Glutamatergic neuron (in vitro differentiated cells): ENCODE measurements around the gene ACP4. TPM values are rescaled to one million over a fixed set of nuclear protein-coding genes. Genes with fewer than 3 reads are reported as not detected.
"Not testable (repeated sequence)": the region's sequence is repeated elsewhere in the genome, so short reads cannot be mapped to it uniquely, and the experiment has no call there.

ENCODE experiments used
- DNase-seq: peaks from one replicate; pipeline ENCODE4 v3.0.0; 2022
- H3K27ac Mint-ChIP-seq: one replicate; pipeline ENCODE4 v1.8.0; 2020; ENCODE audit warnings: mild to moderate bottlenecking, mixed read lengths, inconsistent platforms; ENCODE audit not compliant: unreplicated experiment
- H3K27me3 Mint-ChIP-seq: one replicate; pipeline ENCODE4 v1.8.0; 2020; ENCODE audit warnings: mild to moderate bottlenecking, moderate library complexity, mixed read lengths, inconsistent platforms; ENCODE audit not compliant: unreplicated experiment
- H3K36me3 Mint-ChIP-seq: one replicate; pipeline ENCODE4 v1.8.0; 2020; ENCODE audit warnings: mild to moderate bottlenecking, mixed read lengths, inconsistent platforms; ENCODE audit not compliant: unreplicated experiment
- H3K4me1 Mint-ChIP-seq: one replicate; pipeline ENCODE4 v1.8.0; 2020; ENCODE audit warnings: mild to moderate bottlenecking, low read depth, mixed read lengths, inconsistent platforms; ENCODE audit not compliant: unreplicated experiment
- H3K4me3 Mint-ChIP-seq: one replicate; pipeline ENCODE4 v1.8.0; 2020; ENCODE audit warnings: mild to moderate bottlenecking, mixed read lengths, inconsistent platforms; ENCODE audit not compliant: unreplicated experiment
- H3K9me3 Mint-ChIP-seq: one replicate; pipeline ENCODE4 v1.8.0; 2020; ENCODE audit warnings: mild to moderate bottlenecking, moderate library complexity, mixed read lengths, inconsistent platforms; ENCODE audit not compliant: unreplicated experiment
- total RNA-seq: library from RNA; stranded (reverse); fragmentation: NEBNext Ultra II Directional; extraction: Animal tissue kit (Norgen Biotek cat#: 25700); gene quantifications from one replicate; pipeline ENCODE4 v1.2.1, GENCODE V29; 2021; ENCODE audit not compliant: unreplicated experiment
- TF ChIP-seq, protein P1 (sequence below): fragments of 200-600 bp; sonication (generic); IDR thresholded peaks from one replicate; pipeline ENCODE4 v1.5.0; 2021; ENCODE audit not compliant: partially characterized antibody, unreplicated experiment

ACP4 gene
- total RNA-seq, 1 donor from 2014 or later, result not detected

DNA sequence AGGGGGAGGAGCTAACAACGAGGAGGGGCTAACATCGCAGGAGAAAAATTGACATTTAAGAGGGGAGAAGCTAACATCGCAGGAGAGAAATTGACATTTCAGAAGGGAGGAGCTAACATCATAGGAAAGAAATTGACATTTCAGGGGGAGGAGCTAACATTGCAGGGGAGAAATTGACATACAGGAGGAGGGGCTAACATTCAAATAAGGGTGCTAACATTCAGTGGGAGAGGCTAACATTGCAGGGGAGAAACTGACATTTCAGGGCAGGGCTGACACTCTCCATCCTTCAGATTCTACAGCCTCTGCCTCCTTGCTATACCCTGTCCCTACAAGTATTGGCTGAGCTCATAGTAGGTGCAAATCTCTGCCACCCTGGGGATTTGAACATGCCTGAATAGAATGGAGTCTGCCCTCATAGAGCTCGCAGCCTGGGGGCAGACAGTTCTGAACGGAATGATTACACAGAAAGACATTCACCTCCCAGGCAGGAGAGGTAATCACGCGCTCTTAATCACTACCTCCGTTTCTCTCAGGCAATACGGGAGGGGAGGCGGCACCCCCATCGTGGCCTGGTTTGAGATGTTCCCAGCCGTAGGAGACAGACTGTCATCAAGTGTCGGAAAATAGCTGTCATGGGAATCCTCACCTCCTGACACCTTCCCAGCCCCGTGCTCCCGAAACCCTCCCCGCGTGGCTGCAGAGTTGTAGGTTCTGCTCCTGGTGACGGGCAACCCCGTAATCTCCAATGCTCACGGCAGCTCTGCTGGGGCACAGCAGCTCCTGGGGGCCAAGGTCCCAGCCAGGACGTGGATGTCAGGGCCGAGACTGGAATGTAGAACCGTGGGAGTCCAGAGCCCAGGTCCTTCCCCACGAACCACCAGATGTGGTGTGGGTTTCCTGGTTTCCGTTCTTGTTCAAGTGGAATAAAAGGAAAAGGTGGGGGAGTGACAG is 10.4 kb upstream of the ACP4 start:
- Mint-ChIP-seq H3K27me3 (peaks cover 19% of the 10 kb centered on the region), H3K4me3 (no peak overlapping the region), H3K9me3 (peaks cover 11% of the 10 kb centered on the region), H3K27ac (no peak overlapping the region), H3K4me1 (peaks cover 21% of the 10 kb centered on the region), H3K36me3 (peaks cover 5% of the 10 kb centered on the region)
- no peak for DNase-seq
- TF ChIP-seq, protein P1, sequence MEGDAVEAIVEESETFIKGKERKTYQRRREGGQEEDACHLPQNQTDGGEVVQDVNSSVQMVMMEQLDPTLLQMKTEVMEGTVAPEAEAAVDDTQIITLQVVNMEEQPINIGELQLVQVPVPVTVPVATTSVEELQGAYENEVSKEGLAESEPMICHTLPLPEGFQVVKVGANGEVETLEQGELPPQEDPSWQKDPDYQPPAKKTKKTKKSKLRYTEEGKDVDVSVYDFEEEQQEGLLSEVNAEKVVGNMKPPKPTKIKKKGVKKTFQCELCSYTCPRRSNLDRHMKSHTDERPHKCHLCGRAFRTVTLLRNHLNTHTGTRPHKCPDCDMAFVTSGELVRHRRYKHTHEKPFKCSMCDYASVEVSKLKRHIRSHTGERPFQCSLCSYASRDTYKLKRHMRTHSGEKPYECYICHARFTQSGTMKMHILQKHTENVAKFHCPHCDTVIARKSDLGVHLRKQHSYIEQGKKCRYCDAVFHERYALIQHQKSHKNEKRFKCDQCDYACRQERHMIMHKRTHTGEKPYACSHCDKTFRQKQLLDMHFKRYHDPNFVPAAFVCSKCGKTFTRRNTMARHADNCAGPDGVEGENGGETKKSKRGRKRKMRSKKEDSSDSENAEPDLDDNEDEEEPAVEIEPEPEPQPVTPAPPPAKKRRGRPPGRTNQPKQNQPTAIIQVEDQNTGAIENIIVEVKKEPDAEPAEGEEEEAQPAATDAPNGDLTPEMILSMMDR, result no peak

DNA sequence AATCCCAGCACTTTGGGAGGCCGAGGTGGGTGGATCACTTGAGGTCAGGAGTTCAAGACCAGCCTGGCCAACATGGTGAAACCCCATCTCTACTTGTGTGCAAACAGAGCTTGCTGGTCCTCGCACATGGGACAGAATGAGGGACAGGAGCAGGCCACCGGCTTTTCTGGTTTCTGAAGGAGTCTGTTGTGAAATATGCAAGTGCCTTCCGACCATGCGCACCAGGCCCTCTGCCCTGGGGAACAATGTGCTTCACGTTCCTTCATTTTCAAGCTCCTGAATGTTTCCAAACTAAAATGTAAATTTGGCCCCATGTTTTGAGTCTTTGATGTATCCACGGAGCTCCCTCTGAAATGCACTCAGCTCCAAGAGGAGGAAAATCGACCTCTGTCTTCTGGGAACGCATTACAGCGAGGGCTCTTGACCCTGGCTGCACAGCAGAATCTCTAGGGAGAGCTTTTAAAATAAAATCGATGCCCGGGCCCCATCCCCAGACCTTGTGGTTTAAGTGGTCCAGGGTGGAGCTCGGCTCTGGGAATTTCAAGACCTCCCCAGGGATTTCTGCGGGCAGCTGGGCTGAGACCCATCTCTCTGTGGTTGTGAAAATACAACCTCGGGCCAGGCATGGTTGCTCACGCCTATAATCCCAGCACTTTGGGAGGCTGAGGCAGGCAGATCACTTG is 9.3 kb upstream of the ACP4 start:
- H3K4me1 Mint-ChIP-seq, result peaks cover 21% of the 10 kb centered on the region
- peak overlapping the region; percentile 49 for H3K27ac Mint-ChIP-seq
- H3K4me3 Mint-ChIP-seq, result peak overlapping the region; percentile 35
- H3K36me3 Mint-ChIP-seq, result peaks cover 5% of the 10 kb centered on the region
- peak; percentile 73 for DNase-seq
- TF ChIP-seq, protein P1, result no peak
- H3K9me3 Mint-ChIP-seq, result peaks cover 11% of the 10 kb centered on the region
- H3K27me3 Mint-ChIP-seq, result peaks cover 21% of the 10 kb centered on the region

DNA sequence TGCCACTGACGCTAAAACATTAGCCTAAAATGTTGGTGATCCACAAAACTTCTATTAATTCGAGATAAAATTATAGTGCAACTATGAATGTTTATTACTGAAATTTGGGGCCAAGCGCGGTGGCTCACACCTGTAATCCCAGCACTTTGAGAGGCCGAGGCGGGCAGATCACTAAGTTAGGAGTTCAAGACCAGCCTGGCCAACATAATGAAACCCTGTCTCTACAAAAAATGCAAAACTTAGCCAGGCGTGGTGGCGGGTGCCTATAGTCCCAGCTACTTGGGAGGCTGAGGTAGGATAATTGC is 6.4 kb upstream of the ACP4 start:
- not testable (repeated sequence) for H3K27me3 Mint-ChIP-seq, H3K36me3 Mint-ChIP-seq, H3K4me3 Mint-ChIP-seq, DNase-seq, H3K27ac Mint-ChIP-seq, H3K9me3 Mint-ChIP-seq
- peaks cover 12% of the 10 kb centered on the region for H3K4me1 Mint-ChIP-seq
- TF ChIP-seq, protein P1, result peak; percentile 33

DNA sequence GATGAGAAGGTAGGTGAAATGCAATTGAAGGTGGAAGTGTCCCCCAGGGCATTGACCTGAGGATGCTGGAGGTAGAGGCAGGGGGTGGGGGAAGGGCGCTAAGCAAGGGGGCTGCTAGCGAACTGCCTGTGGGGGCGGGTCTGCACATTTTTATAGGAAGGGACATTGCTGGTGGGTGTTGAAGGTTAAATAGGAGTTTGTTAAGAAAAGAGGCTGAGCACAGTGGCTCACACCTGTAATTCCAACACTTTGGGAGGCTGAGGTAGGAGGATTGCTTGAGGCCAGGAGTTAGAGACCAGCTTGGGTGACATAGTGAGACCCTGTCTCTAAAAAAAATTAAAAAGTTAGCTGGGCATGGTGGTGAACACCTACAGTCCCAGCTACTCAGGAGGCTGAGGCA is 5.5 kb upstream of the ACP4 start:
- TF ChIP-seq, protein P1, result no peak
- H3K36me3 Mint-ChIP-seq, result no peaks in the 10 kb centered on the region
- H3K4me1 Mint-ChIP-seq, result peaks cover 9% of the 10 kb centered on the region
- no peak for DNase-seq
- H3K27me3 Mint-ChIP-seq, result peaks cover 7% of the 10 kb centered on the region
- H3K9me3 Mint-ChIP-seq, result peaks cover 5% of the 10 kb centered on the region
- no peak overlapping the region for H3K4me3 Mint-ChIP-seq
- H3K27ac Mint-ChIP-seq, result no peak overlapping the region

DNA sequence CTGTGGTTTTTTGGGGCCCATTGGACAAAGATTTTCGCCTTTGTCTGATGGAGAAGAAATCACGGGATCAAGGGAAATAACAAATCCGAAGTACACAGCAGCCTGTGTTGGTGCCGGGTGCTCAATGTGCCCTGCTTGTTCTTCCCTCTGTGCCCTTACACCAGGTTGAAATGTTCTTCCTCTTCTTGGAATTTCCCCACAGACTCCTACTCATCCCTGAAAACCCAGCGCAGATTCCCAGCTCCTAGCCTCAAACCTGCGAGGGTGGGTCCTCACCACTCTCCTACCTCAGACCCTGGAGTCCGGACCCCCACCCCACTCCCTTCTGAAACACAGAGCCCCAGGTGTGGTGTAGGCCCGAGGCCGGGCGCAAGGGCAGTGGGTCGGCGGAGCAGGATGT is 4.9 kb upstream of the ACP4 start:
- H3K27ac Mint-ChIP-seq, result peak overlapping the region; percentile 76
- TF ChIP-seq, protein P1, result no peak
- no peak for DNase-seq
- peaks cover 5% of the 10 kb centered on the region for H3K9me3 Mint-ChIP-seq
- peaks cover 7% of the 10 kb centered on the region for H3K27me3 Mint-ChIP-seq
- no peaks in the 10 kb centered on the region for H3K36me3 Mint-ChIP-seq
- no peak overlapping the region for H3K4me3 Mint-ChIP-seq
- H3K4me1 Mint-ChIP-seq, result peaks cover 9% of the 10 kb centered on the region
